ENCODE measurements around the gene FOXC2. TPM values are rescaled to one million over a fixed set of nuclear protein-coding genes. Genes with fewer than 3 reads are reported as not detected.

Gene FOXC2
- total and polyA plus RNA-seq, 2 of the 13 experiments (the other 11 are each of a cell fraction or from before 2014, with no cell fraction given), result not detected

GRCh38 chr16:86547286-86547685 lies 19.3 kb upstream of the FOXC2 start:
- no peak for ATAC-seq
- intact Hi-C loops (cut with micrococcal nuclease; ENCODE audit: unreplicated experiment) (no loop called here), in situ Hi-C loops (cut with HindIII; ENCODE audit: extremely low pct_ligation_motif_present, low pct_unique_long_range_greater_than_20kb) (no loop called here)
- no peak overlapping the region for H3K4me2 ChIP-seq (ENCODE audit: low read depth, low read length)
- DNase-seq (ENCODE audit: low spot score), result no peak
- H3K4me3 ChIP-seq (replicated peaks in 1 of 3; ENCODE audit: insufficient read depth in 1 of 3, low read depth in 2 of 3, low read length in 3 of 3), result no peak overlapping the region
- no peaks in the 10 kb centered on the region for H3K79me2 ChIP-seq (ENCODE audit: insufficient read depth, low read length)
- BruUV-seq (replicated peaks), result no TSS peak
- TF ChIP-seq YY1 (IDR thresholded peaks at IDR 0.05; ENCODE audit: insufficient read depth, insufficient replicate concordance, low read depth, low read length) (no peak), ZKSCAN8 (CRISPR knock-in tag; IDR thresholded peaks at IDR 0.05; ENCODE audit: borderline replicate concordance) (no peak), NKX3-1 (CRISPR knock-in tag; IDR thresholded peaks at IDR 0.05) (no peak), ZNF746 (CRISPR knock-in tag; IDR thresholded peaks at IDR 0.05) (no peak), JDP2 (CRISPR knock-in tag; IDR thresholded peaks at IDR 0.05; ENCODE audit: borderline replicate concordance) (no peak)
- peaks cover 21 to 70% of the 10 kb centered on the region in 2 experiments for H3K36me3 ChIP-seq (replicated peaks in 1 of 2; ENCODE audit: control insufficient read depth in 1 of 2, insufficient read depth in 2 of 2, low read length in 2 of 2)
- no peak overlapping the region for H2AFZ ChIP-seq (ENCODE audit: low read length)
- no peaks in the 10 kb centered on the region for H3K9me3 ChIP-seq (ENCODE audit: low read length)
- ChIA-PET POLR2A (no interaction called here), CTCF (ENCODE audit: low intra/inter-chr PET ratio, low total read pairs) (no interaction called here)
- no peak for FAIRE-seq
- H3K4me1 ChIP-seq (ENCODE audit: insufficient read depth, low read length), result no peaks in the 10 kb centered on the region
- 96% methylated on average over 11 of the region's 11 CpGs for WGBS (ENCODE audit: low lambda C conversion rate)
- no peak overlapping the region for H3K27ac ChIP-seq (ENCODE audit: extremely low read length, insufficient read depth, low read length)
- H3K9ac ChIP-seq (ENCODE audit: insufficient read depth, low read depth, low read length), result no peak overlapping the region
- H3K27me3 ChIP-seq (ENCODE audit: control insufficient read depth in 1 of 2, insufficient read depth in 2 of 2, low read length in 2 of 2), result no peaks in the 10 kb centered on the region
- H4K20me1 ChIP-seq (ENCODE audit: insufficient read depth, low read length), result no peaks in the 10 kb centered on the region

- H3K9me3 ChIP-seq (ENCODE audit: low read length), result no peaks in the 10 kb centered on the region
- no peak for TF ChIP-seq SYNCRIP (IDR thresholded peaks at IDR 0.05; ENCODE audit: insufficient read depth, low read depth, low read length)
- DNase-seq (ENCODE audit: low spot score) (no peak), FAIRE-seq (no peak), ATAC-seq (no peak)
- intact Hi-C loops (cut with micrococcal nuclease; ENCODE audit: unreplicated experiment), result no loop called here
- peaks cover 18 to 61% of the 10 kb centered on the region in 2 experiments for H3K36me3 ChIP-seq (replicated peaks in 1 of 2; ENCODE audit: control insufficient read depth in 1 of 2, insufficient read depth in 2 of 2, low read length in 2 of 2)
- no peak overlapping the region for H3K9ac ChIP-seq (ENCODE audit: insufficient read depth, low read depth, low read length)
- H3K27ac ChIP-seq (ENCODE audit: extremely low read length, insufficient read depth, low read length), result no peak overlapping the region
- BruUV-seq (replicated peaks), result no TSS peak
- no peak overlapping the region for H3K4me3 ChIP-seq (replicated peaks in 1 of 3; ENCODE audit: insufficient read depth in 1 of 3, low read depth in 2 of 3, low read length in 3 of 3)
- WGBS (ENCODE audit: low lambda C conversion rate), result 82% methylated on average over 7 of the region's 8 CpGs
- no peaks in the 10 kb centered on the region for H4K20me1 ChIP-seq (ENCODE audit: insufficient read depth, low read length)
- no peak overlapping the region for H2AFZ ChIP-seq (ENCODE audit: low read length)
- H3K4me1 ChIP-seq (ENCODE audit: insufficient read depth, low read length), result peaks cover 4% of the 10 kb centered on the region
- POLR2A ChIA-PET, result no interaction called here
- H3K4me2 ChIP-seq (ENCODE audit: low read depth, low read length), result no peak overlapping the region
- H3K27me3 ChIP-seq (ENCODE audit: control insufficient read depth in 1 of 2, insufficient read depth in 2 of 2, low read length in 2 of 2), result no peaks in the 10 kb centered on the region
- in situ Hi-C loops (cut with HindIII; ENCODE audit: extremely low pct_ligation_motif_present, low pct_unique_long_range_greater_than_20kb), result no loop called here
- CTCF ChIA-PET (ENCODE audit: low intra/inter-chr PET ratio, low total read pairs), result no interaction called here
- peaks cover 4% of the 10 kb centered on the region for H3K79me2 ChIP-seq (ENCODE audit: insufficient read depth, low read length)
Observed at GRCh38 chr16:86549076-86549892, 17.3 kb upstream of the FOXC2 start.
